ENCODE measurements around the gene PIGP.
"Not testable (repeated sequence)": the region's sequence is repeated elsewhere in the genome, so short reads cannot be mapped to it uniquely, and the experiment has no call there.

The PIGP gene

DNA sequence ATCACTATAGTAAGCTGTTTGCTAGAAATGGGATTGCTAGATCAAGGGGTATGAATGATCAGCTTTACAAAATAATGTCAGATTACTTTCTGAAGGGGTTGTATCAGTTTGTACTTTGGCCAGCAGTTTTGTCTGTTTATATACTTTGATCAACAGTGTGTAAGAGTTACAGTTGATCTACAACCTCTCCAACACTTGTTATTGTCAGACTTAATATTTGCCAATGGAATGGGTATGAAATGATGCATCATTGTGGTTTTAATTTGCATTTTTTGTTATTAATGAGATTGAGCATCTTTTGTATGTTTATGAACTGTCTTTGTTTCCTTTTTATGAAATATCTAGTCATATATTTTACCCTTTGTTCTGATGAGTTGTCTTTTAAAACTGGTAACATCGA is 4.5 kb upstream of the PIGP start:
- FAIRE-seq (no peak), DNase-seq (ENCODE audit: insufficient read length, low spot score) (no peak)

DNA sequence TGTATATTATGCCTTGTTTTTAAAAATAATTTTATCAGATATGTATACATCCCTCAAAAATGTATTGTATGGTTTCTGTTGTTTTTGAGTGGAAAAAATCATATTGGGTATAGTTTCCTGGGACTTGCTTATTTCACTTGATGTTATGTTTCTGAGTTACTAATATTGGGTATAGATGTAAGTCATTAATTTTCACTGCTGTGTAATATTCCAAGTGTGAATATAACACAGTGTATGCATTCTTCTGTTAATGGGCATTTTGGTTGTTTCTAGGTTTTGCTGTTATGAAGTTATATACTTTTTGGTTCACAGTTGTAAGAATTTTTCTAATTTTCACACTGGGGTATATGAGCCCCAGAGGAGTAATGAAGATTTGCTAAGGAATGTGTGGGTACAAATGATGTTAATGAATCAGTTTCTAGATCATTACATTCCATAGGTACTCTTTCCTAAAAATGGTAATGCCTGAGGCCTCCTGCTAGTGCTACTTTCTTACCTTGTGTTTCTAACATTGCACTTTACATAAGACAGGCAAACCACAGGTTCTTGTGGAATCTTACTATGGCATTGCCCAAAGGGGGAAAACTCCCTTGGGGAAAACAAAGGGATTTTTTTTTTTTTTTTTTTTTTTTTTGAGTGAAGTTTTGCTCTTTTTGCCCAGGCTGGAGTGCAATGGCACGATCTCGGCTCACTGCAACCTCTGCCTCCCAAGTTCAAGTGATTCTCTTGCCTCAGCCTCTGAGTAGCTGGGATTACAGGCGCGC is 3.4 kb upstream of the PIGP start:
- no peak for FAIRE-seq
- no peak for DNase-seq (ENCODE audit: insufficient read length, low spot score)

DNA sequence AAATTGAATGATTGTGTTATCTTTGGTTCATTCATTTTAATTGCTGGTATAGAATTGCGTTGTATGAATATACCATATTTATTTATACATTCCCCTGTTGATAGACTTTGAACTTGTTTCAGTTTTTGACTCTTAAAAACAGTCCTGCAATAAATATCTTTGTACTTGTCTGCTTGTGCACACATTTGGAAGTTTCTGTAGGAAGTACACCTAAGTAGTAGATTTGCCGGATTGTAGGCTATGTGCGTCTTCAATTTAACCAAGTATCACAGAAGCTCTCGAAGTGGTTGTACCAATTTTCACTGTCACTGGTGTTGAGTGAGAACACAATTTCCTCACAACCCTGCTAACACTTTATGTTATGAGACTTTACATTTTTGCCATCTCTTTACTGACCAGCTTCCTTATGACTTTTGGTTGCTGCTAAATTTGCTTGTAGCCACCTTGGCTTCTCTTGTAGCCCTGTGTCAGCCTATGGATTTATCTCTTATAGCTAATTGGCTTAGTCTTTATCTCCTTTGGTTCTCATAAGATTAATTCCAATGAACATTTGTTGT is 2.4 kb upstream of the PIGP start:
- no peak for DNase-seq (ENCODE audit: insufficient read length, low spot score)
- FAIRE-seq: no peak

DNA sequence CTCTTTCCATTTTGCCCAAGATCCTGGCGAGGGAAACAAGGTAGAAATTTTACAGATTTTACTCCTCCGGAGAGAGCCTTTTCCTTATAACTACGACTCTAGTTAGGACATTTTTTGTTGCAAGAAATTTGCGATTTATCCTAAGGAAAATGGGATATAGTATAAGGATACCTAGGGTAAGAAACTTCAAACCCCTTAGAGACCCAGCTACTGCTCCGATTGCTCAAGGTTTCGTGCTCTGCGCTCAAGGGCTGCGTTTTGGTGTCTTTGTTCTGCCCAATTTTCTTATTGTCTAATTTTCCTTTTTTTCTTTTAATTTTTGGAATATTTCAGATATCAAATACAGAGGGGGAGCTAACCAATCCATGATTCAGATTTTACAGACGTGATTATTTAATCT is 1.7 kb upstream of the PIGP start:
- DNase-seq (ENCODE audit: insufficient read length, low spot score) (no peak), FAIRE-seq (no peak)

DNA sequence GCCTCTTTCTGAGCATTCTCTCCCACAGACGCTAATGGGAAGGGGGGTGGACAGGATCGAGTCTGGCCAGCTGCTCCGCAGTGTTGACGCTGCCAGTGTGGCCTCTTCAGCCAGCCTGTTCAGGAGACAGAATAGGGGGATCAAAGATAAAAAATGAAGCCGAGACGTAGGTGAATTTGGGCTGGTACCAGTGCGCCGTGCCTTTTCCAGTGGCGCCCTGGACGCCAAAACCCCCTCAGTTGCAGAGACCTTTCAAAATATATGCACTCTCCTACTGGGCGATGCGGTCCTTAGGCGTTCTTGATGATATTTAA is 1.3 kb upstream of the PIGP start:
- FAIRE-seq: no peak

DNA sequence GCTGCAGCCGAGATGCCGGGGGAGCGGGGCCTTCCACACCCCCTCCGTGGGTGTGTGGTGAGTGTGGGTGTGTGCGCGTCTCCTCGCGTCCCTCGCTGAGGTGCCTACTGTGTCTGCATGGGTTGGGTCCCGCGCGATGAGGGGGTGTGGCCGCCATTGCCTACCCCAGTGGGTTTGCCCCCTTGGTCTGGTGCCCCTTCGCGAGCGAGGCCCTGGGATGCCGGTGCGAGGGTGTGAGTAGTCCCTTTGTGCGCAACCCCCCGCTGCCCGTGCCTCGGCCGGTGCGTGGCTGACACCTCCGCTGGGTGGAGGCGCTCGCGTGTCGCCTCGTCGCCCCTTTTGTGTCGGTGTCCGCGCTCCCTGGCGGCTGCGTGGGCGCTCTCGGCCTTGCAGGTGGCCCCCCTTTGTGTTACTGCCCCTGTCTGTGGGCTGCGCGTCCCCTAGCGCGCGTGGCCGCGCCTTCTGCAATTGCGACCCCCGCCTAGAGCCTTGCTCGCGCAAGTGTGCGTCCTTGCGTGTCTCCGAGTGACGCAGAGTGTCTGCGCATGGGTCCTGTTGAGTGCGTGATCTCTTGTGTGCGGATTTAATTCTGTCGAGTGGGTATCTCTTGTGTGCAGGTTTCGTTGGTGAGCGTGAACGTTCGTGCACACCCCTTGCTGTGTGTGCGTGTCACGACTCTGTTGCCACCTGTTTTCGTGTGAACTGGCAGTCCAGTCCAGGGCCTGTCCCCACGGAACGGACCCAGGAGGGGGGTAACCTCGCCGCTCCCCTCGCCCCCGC is 736 bp upstream of the PIGP start:
- DNase-seq (ENCODE audit: insufficient read length, low spot score): peak; percentile 17
- FAIRE-seq: no peak

More for the DNA sequence above, 1.3 kb upstream of the PIGP start:
- no peak for DNase-seq (ENCODE audit: insufficient read length, low spot score)

DNA sequence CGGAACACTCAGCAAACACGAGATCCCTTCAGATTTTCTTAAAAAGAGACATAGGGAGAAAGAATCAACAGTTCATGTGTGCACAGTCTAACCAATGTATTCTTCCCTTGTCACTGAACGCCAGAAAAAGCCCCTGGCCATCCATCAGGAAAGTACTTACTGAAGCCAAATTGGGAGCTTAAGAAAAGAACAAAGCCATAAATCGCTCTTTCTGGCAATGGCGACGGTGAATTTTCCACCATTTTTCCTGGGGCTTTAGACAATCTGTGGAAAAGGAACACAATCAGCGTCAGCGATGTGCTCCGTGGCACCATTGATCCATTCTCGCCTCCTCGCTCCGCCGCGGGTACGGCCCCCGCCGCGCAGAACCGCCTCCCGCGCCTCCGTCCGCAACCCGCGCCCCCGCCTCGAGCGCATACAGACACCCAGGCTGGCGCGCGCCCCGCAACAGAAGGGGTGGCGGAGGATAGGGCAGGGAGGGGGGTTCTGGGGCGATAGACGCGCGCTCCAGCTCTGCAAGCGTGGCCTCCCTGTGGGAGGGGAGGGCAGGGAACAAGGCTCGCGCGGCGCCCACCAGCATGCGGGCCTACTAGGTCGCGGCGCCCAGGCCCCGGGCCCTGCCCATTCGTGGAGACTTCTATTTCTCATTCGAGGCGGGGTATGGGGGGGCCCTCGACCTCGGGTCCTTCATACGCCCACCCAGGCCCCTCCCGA is 440 bp downstream of the PIGP start:
- peak; percentile 33 for FAIRE-seq

DNA sequence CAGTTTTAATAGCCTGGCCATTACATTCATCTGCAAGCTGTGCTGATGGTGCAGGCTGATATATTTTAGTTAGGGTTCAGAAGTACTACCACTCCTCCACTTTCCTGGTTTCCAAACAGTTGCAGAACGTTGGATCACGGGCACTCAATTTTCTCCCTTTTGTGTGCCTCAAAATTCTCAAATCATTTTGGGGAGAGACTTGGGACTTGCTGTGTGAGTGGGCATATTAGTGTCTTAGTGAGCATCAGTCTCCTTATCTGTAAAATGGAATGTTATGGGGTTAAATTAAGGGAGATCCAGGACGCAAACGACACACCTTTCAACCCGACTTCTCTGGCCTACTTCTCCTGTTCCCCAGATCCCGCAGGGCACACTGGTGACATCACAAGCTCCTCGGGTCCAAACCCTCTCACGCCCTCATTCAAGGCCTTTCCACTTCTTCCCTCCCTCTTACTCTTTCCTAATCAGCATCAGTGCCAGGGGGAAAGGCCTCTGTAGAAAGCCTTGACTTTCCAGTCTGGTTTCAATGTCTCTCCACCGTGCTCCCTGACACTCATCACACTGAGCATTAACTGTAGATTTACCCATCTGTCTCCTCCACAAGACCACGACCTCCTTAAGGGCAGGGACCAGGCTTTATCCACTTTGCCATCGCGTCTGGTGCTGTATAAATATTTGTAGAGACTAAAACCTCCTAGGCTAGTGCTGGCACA is 1.2 kb downstream of the PIGP start:
- DNase-seq (ENCODE audit: insufficient read length, low spot score) (peak; percentile 18), FAIRE-seq (no peak)

More for the DNA sequence above, 440 bp downstream of the PIGP start:
- DNase-seq (ENCODE audit: insufficient read length, low spot score): no peak

DNA sequence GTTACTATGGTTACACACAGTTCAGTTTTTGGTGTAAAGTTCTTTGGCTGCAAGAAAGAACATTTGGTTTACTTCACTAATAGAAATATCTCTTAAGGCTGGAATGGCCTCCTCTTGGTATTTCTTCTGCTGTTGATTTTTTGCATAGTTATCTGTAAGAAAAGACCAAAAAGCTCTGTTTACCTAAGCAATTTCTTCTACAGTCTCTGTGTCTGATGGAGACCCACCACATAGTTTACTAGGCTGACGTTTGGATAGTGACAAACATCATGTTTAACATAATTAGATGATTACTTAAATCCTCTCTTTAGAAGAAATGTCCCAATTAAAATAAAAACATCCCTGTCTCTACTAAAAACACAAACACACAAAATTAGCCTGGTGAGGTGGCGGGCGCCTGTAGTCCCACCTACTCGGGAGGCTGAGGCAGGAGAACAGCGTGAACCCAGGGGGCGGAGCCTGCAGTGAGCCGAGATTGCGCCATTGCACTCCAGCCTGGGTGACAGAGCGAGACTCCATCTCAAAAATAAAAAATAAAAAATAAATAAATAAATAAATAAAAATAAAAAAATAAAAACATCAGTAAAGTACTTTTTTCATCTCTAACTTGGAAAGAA is 7.2 kb downstream of the PIGP start:
- DNase-seq (ENCODE audit: insufficient read length, low spot score) (no peak), FAIRE-seq (no peak)

DNA sequence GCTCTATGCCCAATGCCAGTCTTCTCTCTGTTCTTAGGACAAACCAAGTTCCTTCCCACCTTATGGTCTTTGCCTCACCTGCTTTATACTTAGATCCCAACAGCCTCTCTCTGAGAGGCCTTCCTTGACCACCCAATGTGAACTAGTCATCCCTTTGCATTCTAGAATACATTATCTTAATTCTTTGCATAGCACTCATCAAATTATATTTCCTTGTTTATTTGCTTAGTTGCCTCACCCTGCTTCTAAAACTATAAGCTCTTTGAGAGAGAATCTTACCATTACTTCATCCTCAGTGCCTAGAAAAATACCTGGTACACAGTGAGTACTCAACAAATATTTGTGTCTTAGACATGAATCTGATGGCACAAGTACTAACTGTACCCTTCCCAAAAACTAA is 8.0 kb downstream of the PIGP start:
- FAIRE-seq (no peak), DNase-seq (ENCODE audit: insufficient read length, low spot score) (no peak)

DNA sequence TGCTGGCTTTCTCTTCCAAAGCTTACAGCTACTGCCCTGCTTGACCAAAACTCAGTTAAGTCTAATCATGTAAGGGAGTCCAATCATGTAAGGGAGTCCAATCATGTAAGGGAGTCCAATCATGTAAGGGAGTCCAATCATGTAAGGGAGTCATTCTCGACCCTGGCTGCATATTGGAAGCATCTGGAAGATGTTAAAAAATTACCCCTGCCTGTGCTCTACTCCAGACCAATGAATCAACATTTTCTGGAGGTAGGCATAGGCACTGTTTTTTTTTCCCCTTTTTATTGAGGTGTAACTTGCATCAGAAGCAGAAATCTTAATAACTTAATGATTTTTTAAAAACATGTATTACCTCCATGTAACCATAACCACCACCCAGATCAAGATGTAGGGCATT is 9.4 kb downstream of the PIGP start:
- FAIRE-seq: no peak

DNA sequence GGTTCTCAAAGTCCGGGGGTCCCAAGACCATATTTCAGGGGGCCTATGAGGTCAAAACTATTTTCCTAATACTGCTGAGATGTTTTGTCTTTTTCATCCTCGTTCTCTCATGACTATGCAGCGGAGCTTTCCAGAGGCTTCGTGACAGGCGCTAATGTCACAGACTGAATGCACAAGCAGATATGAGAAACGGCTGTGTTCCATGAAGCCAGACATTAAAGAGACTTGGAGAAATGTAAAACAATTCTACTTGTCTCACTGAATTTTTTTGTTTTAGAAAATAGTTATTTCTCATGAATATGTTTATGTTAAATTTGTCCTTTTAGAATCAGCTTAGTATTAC is 10.3 kb downstream of the PIGP start:
- FAIRE-seq: no peak
- no peak for DNase-seq (ENCODE audit: insufficient read length, low spot score)

More for the DNA sequence above, 9.4 kb downstream of the PIGP start:
- DNase-seq (ENCODE audit: insufficient read length, low spot score): no peak

DNA sequence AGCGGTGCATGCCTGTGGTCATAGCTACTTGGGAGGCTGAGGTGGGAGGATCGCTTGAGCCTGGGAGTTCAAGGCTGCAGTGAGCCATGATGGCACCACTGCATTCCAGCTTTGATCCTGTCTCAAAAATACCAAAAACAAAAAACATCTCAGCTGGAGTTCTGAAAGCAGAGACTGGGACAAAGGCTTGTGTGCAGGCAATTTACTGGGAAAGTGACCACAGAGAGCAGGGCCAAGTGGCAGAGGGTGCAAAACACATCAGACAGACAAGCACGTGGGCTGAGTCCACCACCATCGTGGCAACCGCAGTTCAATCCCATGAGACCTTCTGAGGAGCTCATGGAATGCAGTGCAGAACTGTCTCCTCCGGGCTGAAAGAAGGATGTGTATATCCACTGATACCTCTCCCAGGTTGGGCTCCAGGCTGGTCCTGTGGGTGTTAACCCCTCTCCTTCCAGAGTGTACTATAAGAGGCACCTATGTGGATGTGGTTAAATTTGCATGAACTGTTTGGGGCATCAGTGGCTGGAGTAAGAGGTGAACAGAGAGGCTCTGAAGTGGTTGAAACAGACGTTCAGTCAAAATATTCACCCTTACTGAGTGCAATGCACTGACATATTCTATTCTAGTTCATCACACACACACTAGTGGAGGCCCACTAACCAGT is 10.8 kb downstream of the PIGP start:
- FAIRE-seq (no peak), DNase-seq (ENCODE audit: insufficient read length, low spot score) (no peak)

DNA sequence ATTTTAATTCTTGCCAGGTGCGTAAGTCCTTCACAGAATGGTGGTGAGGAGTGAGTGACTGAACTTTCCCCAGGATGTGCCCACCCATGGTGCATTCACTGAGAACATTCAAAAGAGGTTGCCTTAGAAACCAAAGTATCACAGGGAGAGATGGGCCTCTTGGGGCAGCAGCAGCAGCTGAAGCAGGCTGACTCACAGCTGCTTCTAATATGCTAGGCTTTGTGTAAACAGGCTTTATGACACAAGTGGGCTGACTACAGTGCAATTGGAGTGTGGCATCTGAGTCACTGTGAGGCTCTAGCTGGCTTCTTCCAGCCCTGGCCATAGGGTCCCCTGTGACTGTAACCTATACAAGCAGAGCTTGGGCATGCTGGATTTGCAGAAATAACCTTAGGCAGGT is 12.6 kb downstream of the PIGP start:
- DNase-seq (ENCODE audit: insufficient read length, low spot score): peak; percentile 75
- peak; percentile 94 for FAIRE-seq

DNA sequence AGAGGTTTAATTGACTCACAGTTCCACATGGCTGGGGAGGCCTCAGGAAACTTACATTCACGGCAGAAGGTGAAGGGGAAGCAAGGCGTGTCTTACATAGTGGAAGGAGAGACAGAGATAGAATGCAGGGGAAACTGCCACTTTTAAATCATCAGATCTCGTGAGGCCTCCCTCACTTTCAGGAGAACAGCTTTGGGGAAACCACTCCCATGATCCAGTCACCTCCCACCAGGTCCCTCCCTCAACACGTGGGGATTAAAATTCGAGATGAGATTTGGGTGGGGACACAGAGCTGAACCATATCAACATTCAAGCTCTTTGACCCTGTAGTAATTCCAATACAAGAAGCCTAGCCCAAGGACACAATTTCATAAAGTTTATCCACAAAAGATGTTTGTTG is 13.7 kb downstream of the PIGP start:
- DNase-seq (ENCODE audit: insufficient read length, low spot score): no peak
- FAIRE-seq: no peak

DNA sequence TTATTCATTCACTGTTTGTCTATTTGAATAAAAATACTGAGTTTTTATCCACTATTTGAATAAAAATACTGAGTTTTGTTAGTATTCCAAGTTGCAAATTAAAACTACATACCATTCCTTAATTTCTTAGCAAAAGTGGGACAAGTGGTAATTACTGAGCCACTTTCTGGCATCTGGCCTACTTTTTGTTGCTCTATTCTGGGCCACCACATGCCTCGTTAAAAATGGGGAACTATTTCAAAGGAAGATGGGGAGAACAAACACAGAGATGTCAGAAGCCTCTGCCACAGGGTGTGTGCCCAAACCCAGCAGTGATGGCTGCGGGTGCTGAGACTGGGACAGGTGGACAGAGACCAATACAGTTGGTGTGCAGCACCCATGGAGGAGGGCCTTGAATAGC is 14.6 kb downstream of the PIGP start:
- DNase-seq (ENCODE audit: insufficient read length, low spot score) (no peak), FAIRE-seq (no peak)

DNA sequence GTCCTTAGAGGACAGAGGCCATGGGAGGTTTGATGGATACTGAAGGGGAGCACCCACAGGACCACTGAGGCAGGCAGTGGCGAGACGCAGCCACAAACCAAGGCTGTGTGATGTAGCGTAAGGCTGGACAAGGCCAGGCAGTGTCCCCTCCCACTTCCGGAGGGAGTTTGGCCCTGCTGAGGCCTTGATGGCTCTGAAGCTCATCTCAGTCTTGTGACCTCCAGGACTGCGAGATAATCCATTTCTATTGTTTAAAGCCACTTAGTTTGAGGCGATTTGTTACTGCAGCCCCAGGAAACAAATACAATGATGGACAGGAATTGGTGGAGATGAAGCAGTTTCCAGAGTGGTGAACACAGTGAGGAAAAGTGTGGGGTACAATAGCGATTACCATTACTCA is 15.3 kb downstream of the PIGP start:
- DNase-seq (ENCODE audit: insufficient read length, low spot score): no peak
- FAIRE-seq: no peak

DNA sequence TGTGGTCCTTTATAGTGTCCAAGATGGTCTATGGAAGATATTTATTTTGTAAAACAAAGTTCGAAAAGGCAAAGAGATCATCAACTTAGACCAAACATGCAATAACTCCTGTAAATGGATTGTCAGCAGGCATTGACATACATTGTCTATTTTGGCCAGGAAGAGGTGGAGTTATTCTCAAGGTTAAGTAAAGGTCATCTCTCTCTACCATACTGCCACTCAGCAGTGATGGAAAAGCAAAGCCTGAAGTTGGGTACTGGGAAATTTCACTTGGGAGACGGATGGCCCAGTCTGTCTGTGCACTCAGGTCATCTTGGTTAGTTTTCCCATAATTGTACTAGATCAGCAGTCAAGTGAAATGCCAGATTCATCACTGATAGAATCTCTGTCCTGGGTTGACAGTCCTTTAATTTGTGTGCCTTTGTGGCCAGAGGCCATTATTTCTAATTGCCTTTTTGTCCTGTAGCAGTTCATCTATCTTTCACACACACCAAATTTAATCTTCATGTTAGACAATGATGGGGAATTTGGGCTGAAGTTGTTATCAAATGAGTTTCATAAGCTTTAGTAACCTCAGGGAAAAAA is 17.5 kb downstream of the PIGP start:
- no peak for DNase-seq (ENCODE audit: insufficient read length, low spot score)
- no peak for FAIRE-seq

DNA sequence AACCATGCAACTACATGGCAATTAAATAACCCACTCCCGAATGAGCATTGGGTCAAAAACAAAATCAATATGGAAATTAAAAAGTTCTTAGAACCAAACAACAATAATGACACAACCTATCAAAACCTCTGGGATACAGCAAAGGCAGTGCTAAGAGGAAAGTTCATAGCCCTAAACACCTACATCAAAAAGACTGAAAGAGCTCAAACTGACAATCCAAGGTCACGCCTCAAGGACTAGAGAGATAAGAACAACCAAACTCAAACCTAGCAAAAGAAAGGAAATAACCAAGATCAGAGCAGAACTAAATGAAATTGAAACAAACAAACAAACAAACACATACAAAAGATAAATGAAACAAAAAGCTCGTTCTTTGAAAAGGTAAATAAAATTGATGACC is 23.1 kb downstream of the PIGP start:
- FAIRE-seq; DNase-seq (ENCODE audit: insufficient read length, low spot score): not testable (repeated sequence)

DNA sequence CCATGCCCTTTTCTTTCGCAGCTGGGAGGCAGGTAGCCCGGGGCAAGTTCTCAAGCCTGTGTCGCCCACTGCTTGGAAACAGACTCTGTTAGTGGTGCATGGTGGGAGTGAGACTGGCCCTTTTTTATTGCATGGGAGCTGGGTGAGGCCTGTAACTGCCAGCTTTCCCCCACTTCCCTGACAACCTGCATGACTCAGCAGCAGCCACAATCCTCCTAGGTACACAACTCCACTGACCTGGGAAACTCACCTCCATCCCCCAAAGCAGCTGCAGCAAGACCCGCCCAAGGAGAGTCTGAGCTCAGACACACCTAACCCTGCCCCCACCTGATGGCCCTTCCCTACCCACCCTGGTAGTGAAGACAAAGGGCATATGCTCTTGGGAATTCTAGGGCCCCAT is 25.8 kb downstream of the PIGP start:
- FAIRE-seq (no peak), DNase-seq (ENCODE audit: insufficient read length, low spot score) (no peak)

Data from HTR-8/SVneo (cell line).